ENCODE data around the gene HSPBP1. TPM values are rescaled to one million over a fixed set of nuclear protein-coding genes. Genes with fewer than 3 reads are reported as not detected.
A peak's percentile ranks its signal among the peaks of the same experiment; 100 is the strongest.

HSPBP1 gene
- total RNA-seq, 4 donors from 2014 or later, result 24.2 to 48.4 (median 31.2) TPM

GRCh38 chr19:55301459-55302317 lies 21.8 kb upstream of the HSPBP1 start:
- intact Hi-C loops (cut with DNase I), result loop anchor here (10.0 kb wide), 2 partner anchors 123 to 203 kb away; no protein-coding TSS in a partner anchor

GRCh38 chr19:55300886-55301458 lies 21.1 kb upstream of the HSPBP1 start:
- no peak for TF ChIP-seq CTCF (IDR thresholded peaks at IDR 0.05)
- no peak for TF ChIP-seq POLR2A (IDR thresholded peaks at IDR 0.05)
- H3K9me3 ChIP-seq, result no peaks in the 10 kb centered on the region
- no peaks in the 10 kb centered on the region for H3K27me3 ChIP-seq
- WGBS, 2 donors, result 69% methylated on average over 12 to 15 of the region's 15 CpGs
- no peak overlapping the region for H3K4me3 ChIP-seq (replicated peaks in 1 of 3)
- no peak overlapping the region for H3K27ac ChIP-seq
- DNase-seq, result no peak
- intact Hi-C loops (cut with DNase I), result loop anchor here (10.0 kb wide), 2 partner anchors 124 to 204 kb away; no protein-coding TSS in a partner anchor
- H3K4me1 ChIP-seq, result peaks cover 5 to 6% of the 10 kb centered on the region in 2 donors
- no peaks in the 10 kb centered on the region for H3K36me3 ChIP-seq

More at GRCh38 chr19:55301459-55302317, 21.8 kb upstream of the HSPBP1 start:
- no peaks in the 10 kb centered on the region for H3K27me3 ChIP-seq
- H3K36me3 ChIP-seq, result no peaks in the 10 kb centered on the region
- no peak overlapping the region for H3K27ac ChIP-seq
- peaks cover 5 to 6% of the 10 kb centered on the region in 2 donors for H3K4me1 ChIP-seq
- H3K4me3 ChIP-seq (replicated peaks in 1 of 3), result peak overlapping the region in 1 of 3 donors; percentile 10
- peak; percentile 79 to 82 for DNase-seq
- 16 to 25% methylated on average over 22 to 42 of the region's 42 CpGs for WGBS, 2 donors
- peak; percentile 75 to 96 (median 92) for TF ChIP-seq CTCF (IDR thresholded peaks at IDR 0.05)
- TF ChIP-seq POLR2A (IDR thresholded peaks at IDR 0.05), result no peak
- H3K9me3 ChIP-seq, result no peaks in the 10 kb centered on the region

- intact Hi-C loops (cut with DNase I), result loop anchor here (10.0 kb wide), 2 partner anchors 125 to 205 kb away; no protein-coding TSS in a partner anchor
These were observed 20.1 kb upstream of the HSPBP1 start for GRCh38 chr19:55299991-55300390.

GRCh38 chr19:55297267-55297666 lies 17.4 kb upstream of the HSPBP1 start:
- H3K4me1 ChIP-seq, result peaks cover 5 to 6% of the 10 kb centered on the region in 2 donors
- DNase-seq, result no peak
- TF ChIP-seq POLR2A (IDR thresholded peaks at IDR 0.05) (no peak), CTCF (IDR thresholded peaks at IDR 0.05) (no peak)
- no peaks in the 10 kb centered on the region for H3K9me3 ChIP-seq
- intact Hi-C loops (cut with DNase I), result no loop called here
- H3K4me3 ChIP-seq (replicated peaks in 1 of 3), result no peak overlapping the region
- H3K36me3 ChIP-seq, result no peaks in the 10 kb centered on the region
- 90 to 91% methylated on average over 9 to 10 of the region's 10 CpGs for WGBS, 2 donors
- no peaks in the 10 kb centered on the region for H3K27me3 ChIP-seq
- no peak overlapping the region for H3K27ac ChIP-seq

More at GRCh38 chr19:55299991-55300390, 20.1 kb upstream of the HSPBP1 start:
- Histone ChIP-seq H3K27ac (no peak overlapping the region), H3K4me1 (peaks cover 5 to 6% of the 10 kb centered on the region in 2 donors), H3K27me3 (no peaks in the 10 kb centered on the region), H3K36me3 (no peaks in the 10 kb centered on the region), H3K4me3 (replicated peaks in 1 of 3) (no peak overlapping the region), H3K9me3 (no peaks in the 10 kb centered on the region)
- TF ChIP-seq POLR2A (IDR thresholded peaks at IDR 0.05), result no peak
- TF ChIP-seq CTCF (IDR thresholded peaks at IDR 0.05), result no peak
- 90 to 92% methylated on average over 8 to 10 of the region's 10 CpGs for WGBS, 2 donors
- DNase-seq, result no peak
